SK-N-SH (cell line): ENCODE data around the gene FABP6. TPM values are rescaled to one million over a fixed set of nuclear protein-coding genes. Genes with fewer than 3 reads are reported as not detected.
"Not testable (repeated sequence)": the region's sequence is repeated elsewhere in the genome, so short reads cannot be mapped to it uniquely, and the experiment has no call there.

Experiments used
- CTCF ChIA-PET: fragments of 300-600, 350-600 bp; formaldehyde crosslinking; extraction: SDS; loops from one replicate; lab custom pipeline; 2021; lab: Yijun Ruan, JAX
- POLR2A ChIA-PET: fragments of 350-600 bp; sonication (Branson Sonifier 250); formaldehyde crosslinking; extraction: SDS; loops from one replicate; lab custom pipeline; 2020; ENCODE audit warnings: antibody characterized with exemption, inconsistent platforms; lab: Yijun Ruan, JAX
- DNase-seq: peaks from one replicate; pipeline ENCODE4 v3.0.0; 2012
- H2AFZ ChIP-seq: fragments of 200-600 bp; sonication (generic); 2 replicates; pipeline ENCODE4 v1.8.1; 2016; ENCODE audit warnings: antibody characterized with exemption, mild to moderate bottlenecking, low read depth
- H3F3A ChIP-seq: fragments of 200-600 bp; sonication (generic); replicated peaks from 2 replicates; pipeline ENCODE3; 2016; ENCODE audit warnings: antibody characterized with exemption, mild to moderate bottlenecking; ENCODE audit not compliant: insufficient read depth
- H3K27ac ChIP-seq, 2 experiments: fragments of 200-500 bp in 1 of 2; fragments of 200-600 bp in 1 of 2; sonication (Bioruptor generic) in 1 of 2; sonication (generic), shearing (Covaris generic) in 1 of 2; 2 replicates each; pipeline versions ENCODE4 v1.5.1 to v1.6.1; 2014 to 2016; ENCODE audit warnings: low read depth in 2 of 2, inconsistent platforms in 1 of 2, low read length in 1 of 2, mild to moderate bottlenecking in 1 of 2, mixed read lengths in 1 of 2
- H3K27me3 ChIP-seq: fragments of 200-600 bp; sonication (generic), shearing (Covaris generic); 2 replicates; pipeline ENCODE4 v1.6.1; 2016; ENCODE audit warnings: mixed run types; ENCODE audit not compliant: insufficient read depth
- H3K36me3 ChIP-seq, 2 experiments: fragments of 200-500 bp in 1 of 2; fragments of 200-600 bp in 1 of 2; sonication (Bioruptor generic) in 1 of 2; sonication (generic) in 1 of 2; replicated peaks in 1 of 2; 2 replicates each; pipeline versions ENCODE3 to v1.5.1; 2014 to 2016; ENCODE audit warnings: low read length in 1 of 2, mild to moderate bottlenecking in 1 of 2; ENCODE audit not compliant: insufficient read depth in 2 of 2, control insufficient read depth in 1 of 2
- H3K4me1 ChIP-seq, 2 experiments: fragments of 200-500 bp in 1 of 2; fragments of 200-600 bp in 1 of 2; sonication (Bioruptor generic) in 1 of 2; sonication (generic), shearing (Covaris generic) in 1 of 2; 2 replicates each; pipeline versions ENCODE4 v1.5.1 to v1.6.1; 2014 to 2016; ENCODE audit warnings: low read depth in 1 of 2, low read length in 1 of 2, mixed run types in 1 of 2; ENCODE audit not compliant: insufficient read depth in 2 of 2, control insufficient read depth in 1 of 2
- H3K4me2 ChIP-seq: fragments of 200-600 bp; sonication (generic), shearing (Covaris generic); 2 replicates; pipeline ENCODE4 v1.6.1; 2017; ENCODE audit warnings: mixed run types
- H3K4me3 ChIP-seq, 2 experiments: fragments of 200-500 bp in 1 of 2; fragments of 200-600 bp in 1 of 2; sonication (Bioruptor generic) in 1 of 2; sonication (generic), shearing (Covaris generic) in 1 of 2; 2 replicates each; pipeline versions ENCODE4 v1.5.1 to v1.8.1; 2014 to 2016; ENCODE audit warnings: low read depth in 2 of 2, inconsistent platforms in 1 of 2, low read length in 1 of 2, mild to moderate bottlenecking in 1 of 2, mixed read lengths in 1 of 2, moderate library complexity in 1 of 2
- H3K79me2 ChIP-seq: fragments of 200-600 bp; sonication (generic); 2 replicates; pipeline ENCODE4 v1.8.1; 2017; ENCODE audit warnings: mild to moderate bottlenecking; ENCODE audit not compliant: insufficient read depth
- H3K9ac ChIP-seq: fragments of 200-600 bp; sonication (generic); 2 replicates; pipeline ENCODE4 v1.6.1; 2017; ENCODE audit warnings: mixed run types
- H3K9me2 ChIP-seq: fragments of 200-600 bp; sonication (generic); 2 replicates; pipeline ENCODE4 v1.6.1; 2017; ENCODE audit warnings: mixed run types
- H3K9me3 ChIP-seq: fragments of 200-600 bp; sonication (generic); 2 replicates; pipeline ENCODE4 v1.6.1; 2017; ENCODE audit warnings: mixed run types, mild to moderate bottlenecking, moderate library complexity
- H4K20me1 ChIP-seq: fragments of 200-600 bp; sonication (generic); 2 replicates; pipeline ENCODE4 v1.6.1; 2017; ENCODE audit warnings: mild to moderate bottlenecking, mixed run types; ENCODE audit not compliant: insufficient read depth
- MEF2A ChIP-seq: IDR thresholded peaks from 2 replicates; pipeline ENCODE4 v1.4.0; 2012; ENCODE audit warnings: low read depth, borderline replicate concordance
- TCF12 ChIP-seq: IDR thresholded peaks from 2 replicates; pipeline ENCODE4 v1.4.0; 2012
- YY1 ChIP-seq: IDR thresholded peaks from 2 replicates; pipeline ENCODE4 v1.4.0; 2012; ENCODE audit warnings: low read depth, mild to moderate bottlenecking
- WGBS: methylation state at CpG from one replicate; pipeline ENCODE4 v1.1.6; 2017; ENCODE audit warnings: low lambda C conversion rate; 5-methylcytosine and 5-hydroxymethylcytosine counted together
- polyA plus RNA-seq, 3 experiments: library from polyadenylated mRNA; depleted of rRNA; stranded (reverse); fragments of >200 nt; gene quantifications; 2 replicates each; pipeline ENCODE4 v1.2.3, GENCODE V29; 2012
- TF ChIP-seq, protein P1 (sequence below): IDR thresholded peaks from 2 replicates; pipeline ENCODE4; 2012

Gene FABP6
- polyA plus RNA-seq, 1 of the 3 experiments (the other 2 are of a cell fraction) = 1.1 TPM

DNA sequence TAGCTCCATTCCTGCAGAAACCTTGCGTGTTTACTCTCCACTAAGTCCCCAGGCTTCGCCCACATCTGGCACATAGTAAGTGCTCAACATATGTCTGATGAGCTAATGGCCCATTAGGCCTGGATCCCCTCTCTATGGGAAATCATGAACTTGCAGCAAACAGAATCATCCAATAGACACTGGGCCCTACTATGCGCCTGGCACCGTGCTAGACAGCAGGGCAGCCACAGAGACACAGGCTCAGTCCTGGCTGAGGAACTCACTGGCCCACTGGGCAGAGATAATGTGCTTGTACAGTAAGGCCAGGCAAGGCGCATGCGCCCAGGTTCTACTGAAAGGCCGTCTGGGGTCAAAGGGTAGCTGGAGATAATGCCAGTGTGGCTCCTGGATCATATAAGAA is 36.9 kb upstream of the FABP6 start:
- Histone ChIP-seq H3K27me3 (no peaks in the 10 kb centered on the region), H3K9ac (no peak overlapping the region), H3K4me2 (no peak overlapping the region), H2AFZ (no peak overlapping the region), H3K9me2 (no peaks in the 10 kb centered on the region), H3K4me1 (peaks cover 0 to under 1% of the 10 kb centered on the region in 2 experiments; a peak in 2 of 4 replicates), H3K36me3 (no peaks in the 10 kb centered on the region), H4K20me1 (no peaks in the 10 kb centered on the region), H3K79me2 (no peaks in the 10 kb centered on the region), H3K4me3 (no peak overlapping the region), H3K9me3 (no peaks in the 10 kb centered on the region), H3K27ac (no peak overlapping the region), H3F3A (no peaks in the 10 kb centered on the region)
- WGBS = 97% methylated on average over 2 of the region's 7 CpGs
- POLR2A ChIA-PET = no interaction called here
- CTCF ChIA-PET = interaction anchor here (1.0 to 1.6 kb wide), 2 partner anchors 17 to 198 kb away, joined by 3 read pairs; no protein-coding TSS in a partner anchor
- DNase-seq = no peak
- TF ChIP-seq, protein P1, sequence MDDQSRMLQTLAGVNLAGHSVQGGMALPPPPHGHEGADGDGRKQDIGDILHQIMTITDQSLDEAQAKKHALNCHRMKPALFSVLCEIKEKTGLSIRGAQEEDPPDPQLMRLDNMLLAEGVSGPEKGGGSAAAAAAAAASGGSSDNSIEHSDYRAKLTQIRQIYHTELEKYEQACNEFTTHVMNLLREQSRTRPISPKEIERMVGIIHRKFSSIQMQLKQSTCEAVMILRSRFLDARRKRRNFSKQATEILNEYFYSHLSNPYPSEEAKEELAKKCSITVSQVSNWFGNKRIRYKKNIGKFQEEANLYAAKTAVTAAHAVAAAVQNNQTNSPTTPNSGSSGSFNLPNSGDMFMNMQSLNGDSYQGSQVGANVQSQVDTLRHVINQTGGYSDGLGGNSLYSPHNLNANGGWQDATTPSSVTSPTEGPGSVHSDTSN = no peak
- TF ChIP-seq YY1 (no peak), MEF2A (no peak), TCF12 (no peak)

DNA sequence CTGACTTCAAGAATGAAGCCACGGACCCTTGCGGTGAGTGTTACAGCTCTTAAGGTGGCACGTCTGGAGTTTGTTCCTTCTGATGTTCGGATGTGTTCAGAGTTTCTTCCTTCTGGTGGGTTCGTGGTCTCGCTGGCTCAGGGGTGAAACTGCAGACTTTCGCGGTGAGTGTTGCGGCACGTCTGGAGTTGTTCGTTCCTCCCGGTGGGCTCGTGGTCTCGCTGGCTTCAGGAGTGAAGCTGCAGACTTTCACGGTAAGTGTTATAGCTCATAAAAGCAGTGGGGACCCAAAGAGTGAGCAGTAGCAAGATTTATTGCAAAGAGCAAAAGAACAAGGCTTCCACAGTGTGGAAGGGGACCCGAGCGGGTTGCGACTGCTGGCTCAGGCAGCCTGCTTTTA is 36.2 kb upstream of the FABP6 start:
- H3F3A ChIP-seq, H4K20me1 ChIP-seq, H3K27ac ChIP-seq, H3K4me1 ChIP-seq, H3K4me2 ChIP-seq, H3K79me2 ChIP-seq, H3K9me2 ChIP-seq, POLR2A ChIA-PET, H2AFZ ChIP-seq, H3K4me3 ChIP-seq, H3K9ac ChIP-seq, DNase-seq, H3K36me3 ChIP-seq, H3K9me3 ChIP-seq, H3K27me3 ChIP-seq: not testable (repeated sequence)
- WGBS = 88% methylated on average over 17 of the region's 18 CpGs
- CTCF ChIA-PET = interaction anchor here (1.0 to 1.6 kb wide), 2 partner anchors 17 to 198 kb away, joined by 3 read pairs; no protein-coding TSS in a partner anchor

DNA sequence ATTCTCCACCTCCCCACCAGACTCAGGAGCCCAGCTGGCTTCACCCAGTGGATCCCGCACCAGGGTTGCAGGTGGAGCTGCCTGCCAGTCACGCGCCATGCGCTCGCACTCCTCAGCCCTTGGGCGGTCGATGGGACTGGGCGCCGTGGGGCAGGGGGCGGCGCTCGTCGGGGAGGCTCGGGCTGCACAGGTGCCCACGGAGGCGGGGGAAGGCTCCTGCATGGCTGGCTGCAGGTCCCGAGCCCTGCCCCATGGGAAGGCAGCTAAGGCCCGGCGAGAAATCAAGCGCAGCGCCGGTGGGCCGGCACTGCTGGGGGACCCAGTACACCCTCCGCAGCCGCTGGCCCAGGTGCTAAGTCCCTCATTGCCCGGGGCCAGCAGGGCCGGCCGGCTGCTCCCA is 35.5 kb upstream of the FABP6 start:
- POLR2A ChIA-PET, H3K4me1 ChIP-seq, H3K79me2 ChIP-seq, H3K9ac ChIP-seq, H3K9me3 ChIP-seq, H4K20me1 ChIP-seq, H3K36me3 ChIP-seq, H3K27ac ChIP-seq, DNase-seq, H3K9me2 ChIP-seq, H3K4me3 ChIP-seq, H3K4me2 ChIP-seq, CTCF ChIA-PET, H2AFZ ChIP-seq, H3K27me3 ChIP-seq, H3F3A ChIP-seq: not testable (repeated sequence)
- WGBS = 75% methylated on average over 2 of the region's 28 CpGs
